HG03066 (cell line): ENCODE results near the gene PIP5K1B.
"Not testable (repeated sequence)": the region's sequence is repeated elsewhere in the genome, so short reads cannot be mapped to it uniquely, and the experiment has no call there.

Experiments
- ATAC-seq: cut with Tn5 transposase; IDR thresholded peaks from one replicate; pipeline ENCODE4 v1.9.1; 2021; ENCODE audit warnings: low read depth; ENCODE audit not compliant: unreplicated experiment

Gene PIP5K1B

DNA sequence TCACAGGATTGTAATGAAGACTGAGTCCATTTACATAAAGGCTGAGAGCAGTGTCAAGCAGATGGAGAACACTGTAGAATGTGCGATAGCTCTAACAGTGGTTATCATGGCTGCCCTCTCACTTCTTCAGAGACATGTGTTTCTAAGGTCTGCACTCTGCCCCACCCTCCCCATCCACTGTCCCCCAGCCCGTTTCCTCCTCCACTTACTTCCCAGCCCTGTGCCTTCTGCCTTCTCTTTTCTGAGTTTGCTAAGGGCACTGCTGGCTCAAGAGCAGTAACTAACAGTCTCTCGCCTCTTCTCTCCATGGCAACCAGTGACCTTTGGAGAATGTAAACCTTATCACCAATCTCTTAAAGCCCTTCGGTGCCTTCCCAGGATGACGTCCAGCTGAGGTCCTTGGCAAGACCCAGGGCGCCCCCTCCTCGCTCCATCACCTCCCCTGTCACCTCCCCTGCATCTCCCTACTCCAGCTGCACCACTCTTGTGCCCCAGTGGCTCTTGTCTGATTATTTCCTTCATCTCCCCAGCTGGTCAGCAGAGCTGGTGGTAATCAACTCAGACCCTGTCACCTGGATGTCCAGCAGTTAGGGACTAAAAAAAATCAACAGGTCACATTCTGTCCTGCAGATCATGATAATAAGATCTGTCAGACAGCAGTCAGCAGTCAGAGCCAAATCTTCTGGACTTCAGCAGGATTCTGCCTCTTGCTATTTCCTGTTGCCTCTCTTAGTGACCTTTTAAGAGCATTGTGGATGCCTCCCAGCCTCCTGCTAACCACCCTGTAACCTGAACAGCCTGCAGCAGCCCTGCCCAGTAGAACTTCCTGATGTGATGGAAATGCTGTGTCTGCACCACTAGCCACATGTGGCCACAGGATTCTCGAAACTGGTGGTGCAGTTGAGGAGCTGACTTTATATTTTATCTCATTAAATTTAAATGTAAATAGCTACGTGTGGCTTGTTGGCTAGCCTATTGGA is 339.5 kb downstream of the PIP5K1B start:
- no peak for ATAC-seq

DNA sequence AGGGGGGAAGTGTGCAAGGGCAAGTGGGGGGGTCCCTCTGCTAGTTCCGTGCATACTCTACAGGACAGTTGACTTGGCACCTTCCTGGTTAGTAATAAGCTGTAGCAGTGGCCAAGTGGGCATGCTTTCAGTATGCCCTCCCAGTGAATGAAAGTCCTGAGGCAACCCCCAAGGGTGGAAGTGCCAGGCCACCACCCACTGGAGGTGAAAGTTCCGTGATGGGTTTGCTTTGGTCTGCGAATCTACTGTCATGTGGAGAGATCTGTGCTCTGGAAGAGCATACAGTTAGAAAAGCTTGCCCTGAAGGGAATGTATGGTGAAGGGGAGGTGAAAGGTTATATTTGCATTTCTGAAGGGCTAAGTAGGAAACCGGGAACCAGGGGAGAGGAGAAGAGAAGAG is 340.8 kb downstream of the PIP5K1B start:
- no peak for ATAC-seq

DNA sequence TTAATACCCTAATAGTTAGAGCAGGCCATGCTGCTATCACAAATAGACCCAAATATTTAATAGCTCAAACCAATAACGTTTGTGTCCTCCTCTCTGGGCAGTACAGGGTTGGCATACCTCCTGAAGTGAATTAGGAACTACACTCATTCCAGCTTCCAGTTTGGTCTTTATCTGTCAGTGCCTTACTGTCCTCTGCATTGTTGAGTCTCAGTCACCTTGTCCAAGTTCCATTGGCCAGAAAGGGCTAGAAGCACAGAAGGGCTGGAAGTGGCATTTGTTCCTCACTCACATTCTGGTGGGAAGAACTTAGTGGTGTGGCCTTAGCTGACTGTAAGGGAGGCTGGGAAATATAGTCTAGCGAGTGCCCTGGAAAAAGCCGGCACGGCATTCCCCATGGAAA is 341.7 kb downstream of the PIP5K1B start:
- ATAC-seq = no peak

DNA sequence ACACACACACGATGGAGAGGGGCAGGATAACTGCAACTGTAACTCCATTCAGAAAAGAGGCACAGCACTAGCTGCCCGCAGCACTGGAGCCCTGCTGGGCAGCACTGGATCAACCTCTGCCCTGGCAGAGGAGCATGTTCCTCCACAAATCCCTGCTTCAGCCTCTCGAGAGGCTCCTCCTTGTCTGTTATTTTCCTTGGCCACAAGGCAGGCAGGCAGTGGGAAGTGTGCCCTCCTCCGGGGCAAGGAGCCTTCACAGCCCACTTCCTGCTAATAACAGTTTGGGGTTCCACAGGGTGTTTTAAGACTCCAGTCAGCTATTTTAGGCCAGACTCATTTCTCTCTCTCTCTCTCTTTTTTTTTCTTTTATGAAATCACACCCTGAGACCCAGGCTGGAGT is 342.3 kb downstream of the PIP5K1B start:
- ATAC-seq = no peak

DNA sequence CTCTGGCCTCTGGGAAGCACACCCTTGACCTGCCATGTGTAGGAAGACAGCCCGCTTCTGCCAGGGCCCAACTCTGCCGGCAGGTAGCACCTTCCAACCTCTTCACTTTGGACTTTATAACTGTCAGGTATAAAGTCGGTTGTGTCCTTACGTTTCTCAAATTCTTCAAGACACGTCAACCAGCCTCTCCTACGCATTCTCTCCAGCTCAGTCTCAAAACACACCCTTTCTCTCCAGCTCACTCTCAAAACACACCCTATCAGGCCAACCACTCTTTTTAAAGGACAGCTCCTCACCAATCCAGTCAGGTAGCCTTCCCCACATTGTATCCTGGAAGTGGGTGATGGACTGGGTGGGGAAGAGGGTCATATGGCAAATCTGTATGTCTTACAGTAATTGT is 344.1 kb downstream of the PIP5K1B start:
- no peak for ATAC-seq

DNA sequence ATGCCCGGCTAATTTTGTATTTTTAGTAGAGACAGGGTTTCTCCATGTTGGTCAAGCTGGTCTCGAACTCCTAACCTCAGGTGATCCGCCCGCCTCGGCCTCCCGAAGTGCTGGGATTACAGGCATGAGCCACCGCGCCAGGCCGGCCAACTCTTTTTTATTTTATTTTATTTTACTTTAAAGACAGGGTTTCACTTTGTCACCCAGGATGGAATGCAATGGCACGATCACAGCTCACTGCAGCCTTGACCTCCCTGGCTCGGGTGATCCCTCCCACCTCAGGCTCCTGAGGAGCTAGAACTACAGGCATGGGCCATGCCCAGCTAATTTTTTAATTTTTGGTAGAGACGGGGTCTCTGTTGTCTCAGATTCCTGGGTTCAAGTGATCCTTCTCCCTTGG is 345.9 kb downstream of the PIP5K1B start:
- not testable (repeated sequence) for ATAC-seq

DNA sequence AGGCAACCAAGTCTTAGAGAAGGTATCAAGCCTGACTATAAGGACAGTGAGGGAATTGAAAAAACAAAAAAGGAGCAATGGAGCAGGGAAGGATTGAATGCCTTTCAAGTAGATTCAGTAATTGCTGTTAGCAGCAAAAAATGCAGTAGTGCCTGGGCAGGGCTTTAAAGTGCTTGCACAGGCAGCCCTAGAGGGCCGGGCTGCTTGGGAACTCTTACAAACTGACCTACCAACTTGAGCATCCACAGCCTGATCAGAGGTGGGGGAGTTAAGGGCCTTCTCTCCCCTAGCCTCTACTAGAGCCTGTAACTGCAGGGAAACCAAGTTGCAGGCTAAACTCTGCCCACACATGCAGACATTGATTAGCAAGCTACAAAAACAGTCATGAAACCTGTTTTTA is 349.9 kb downstream of the PIP5K1B start:
- no peak for ATAC-seq

DNA sequence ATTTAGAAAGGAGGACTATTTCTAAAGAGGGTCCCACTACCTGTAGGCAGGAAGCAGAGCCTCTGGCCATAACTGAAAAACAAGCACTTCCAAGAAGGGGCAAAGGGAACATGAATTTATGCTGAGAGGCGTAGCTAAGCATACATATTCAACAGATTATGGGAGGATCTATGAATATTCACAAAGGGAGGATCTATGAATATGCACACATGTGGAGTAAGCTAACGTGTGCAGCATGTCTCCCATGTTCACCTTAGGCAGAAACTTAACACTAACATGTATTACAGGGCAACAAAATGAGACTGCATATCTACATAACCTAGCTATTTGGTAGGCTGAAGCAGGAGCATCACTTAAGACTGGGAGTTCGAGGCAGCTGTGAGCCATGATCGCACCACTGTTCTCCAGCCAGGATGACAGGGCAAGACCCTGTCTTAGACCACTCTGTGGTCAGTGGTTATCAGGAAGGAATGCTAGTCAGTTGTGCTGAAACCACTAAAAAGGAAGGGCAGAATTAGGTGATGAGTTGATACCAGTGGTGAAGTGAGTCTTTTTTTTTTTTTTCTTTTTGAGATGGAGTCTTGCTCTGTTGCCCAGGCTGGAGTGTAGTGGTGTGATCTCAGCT is 351.3 kb downstream of the PIP5K1B start:
- ATAC-seq = no peak

DNA sequence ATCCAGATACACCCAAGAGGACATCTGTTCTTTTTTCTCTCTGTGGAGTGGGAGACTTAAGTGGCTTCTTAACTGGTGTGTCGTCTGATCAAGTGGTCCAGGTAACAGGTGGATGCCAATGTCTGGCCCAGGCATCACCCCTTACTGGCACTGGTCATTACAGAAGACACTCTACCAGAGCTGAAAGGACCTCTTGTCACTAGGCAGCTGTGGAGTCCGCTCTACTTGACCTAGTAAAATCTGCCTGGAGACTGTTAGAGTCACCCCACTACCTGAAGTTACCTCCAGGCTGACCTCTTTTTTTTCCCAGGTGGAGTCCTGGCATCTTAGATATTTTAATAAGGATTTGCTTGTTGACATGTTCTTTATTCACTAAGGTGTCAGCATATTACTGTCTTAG is 353.1 kb downstream of the PIP5K1B start:
- no peak for ATAC-seq
